HT1080 (cell line): ENCODE measurements around the gene TCTN1. TPM values are rescaled to one million over a fixed set of nuclear protein-coding genes. Genes with fewer than 3 reads are reported as not detected.
"Not testable (repeated sequence)": the region's sequence is repeated elsewhere in the genome, so short reads cannot be mapped to it uniquely, and the experiment has no call there.

Experiments used
- DNase-seq: peaks from one replicate; pipeline ENCODE4 v3.0.0-alpha.2; 2015; ENCODE audit warnings: low read depth
- total RNA-seq: library from RNA; depleted of rRNA; stranded (reverse); fragments of >200 nt; shearing (Covaris generic); gene quantifications from 2 replicates; pipeline ENCODE4 v1.2.3, GENCODE V29; 2014

TCTN1 gene
- total RNA-seq, 1 experiment from 2014 or later, result 13.1 TPM

GRCh38 chr12:110585231-110585799 lies 28.6 kb upstream of the TCTN1 start:
- peak; percentile 19 for DNase-seq

DNA sequence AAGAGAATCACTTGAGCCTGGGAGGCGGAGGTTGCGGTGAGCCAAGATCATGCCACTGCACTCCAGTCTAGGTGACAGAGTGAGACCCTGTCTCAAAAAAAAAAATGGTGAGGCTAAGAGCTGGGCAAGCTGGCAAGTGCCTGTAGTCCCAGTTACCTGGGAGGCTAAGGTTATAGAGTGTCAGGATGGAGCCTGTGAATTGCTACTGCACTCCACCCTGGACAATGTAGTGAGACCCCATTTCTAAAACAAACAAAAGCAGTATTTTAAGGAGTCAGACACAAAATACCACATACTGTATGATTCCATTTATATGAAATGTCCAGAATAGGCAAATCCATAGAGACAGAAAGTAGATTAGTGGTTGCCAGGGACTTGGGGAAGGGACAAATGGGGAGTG lies 26.8 kb upstream of the TCTN1 start:
- DNase-seq, result not testable (repeated sequence)

GRCh38 chr12:110590059-110590458 lies 23.9 kb upstream of the TCTN1 start:
- DNase-seq, result no peak

DNA sequence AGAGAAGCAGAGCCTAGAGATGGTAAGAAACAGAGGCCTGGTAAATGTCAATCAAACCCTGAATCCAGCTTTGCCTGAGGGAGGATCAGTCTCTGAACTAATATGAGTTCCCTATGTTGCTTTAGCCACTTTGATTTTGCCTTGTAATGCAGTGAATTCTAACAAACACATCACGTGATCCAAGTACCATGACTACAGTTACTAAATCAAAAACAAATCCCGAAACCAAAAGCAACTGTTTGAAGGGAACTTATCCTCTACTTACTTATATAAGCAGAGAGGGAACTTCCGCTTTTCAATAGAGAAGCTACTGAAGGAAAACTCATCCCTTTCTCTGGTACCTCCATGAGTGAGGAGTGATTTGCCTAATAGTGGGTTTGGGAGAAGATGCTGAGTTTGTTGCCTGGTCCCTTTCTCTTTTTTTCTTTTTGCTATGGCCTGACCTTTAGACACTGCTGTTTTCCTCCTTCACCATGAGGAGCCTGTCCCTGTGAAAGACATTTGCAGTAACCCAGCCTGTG lies 23.1 kb upstream of the TCTN1 start:
- no peak for DNase-seq

- DNase-seq, result no peak
Observed at GRCh38 chr12:110591451-110592051, 22.4 kb upstream of the TCTN1 start.

DNA sequence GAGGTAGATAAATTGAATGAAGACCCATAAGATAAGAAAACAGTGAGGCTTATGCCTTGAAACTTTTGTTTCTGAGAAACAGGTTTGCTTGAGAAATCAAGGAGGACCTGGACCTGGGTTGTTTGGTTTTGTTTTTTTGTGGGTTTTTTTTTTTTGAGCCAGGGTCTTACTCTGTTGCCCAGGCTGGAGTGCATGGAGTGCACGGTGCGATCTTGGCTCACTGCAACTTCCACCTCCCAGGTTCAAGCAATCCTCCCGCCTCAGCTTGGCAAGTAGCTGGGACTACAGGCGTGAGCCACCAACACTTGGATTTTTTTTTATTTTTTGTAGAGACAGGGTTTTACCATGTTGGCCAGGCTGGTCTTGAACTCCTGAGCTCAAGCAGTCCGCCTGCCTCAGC lies 21.9 kb upstream of the TCTN1 start:
- DNase-seq, result no peak

- DNase-seq, result not testable (repeated sequence)
Observed at GRCh38 chr12:110592919-110593318, 21.0 kb upstream of the TCTN1 start.

DNA sequence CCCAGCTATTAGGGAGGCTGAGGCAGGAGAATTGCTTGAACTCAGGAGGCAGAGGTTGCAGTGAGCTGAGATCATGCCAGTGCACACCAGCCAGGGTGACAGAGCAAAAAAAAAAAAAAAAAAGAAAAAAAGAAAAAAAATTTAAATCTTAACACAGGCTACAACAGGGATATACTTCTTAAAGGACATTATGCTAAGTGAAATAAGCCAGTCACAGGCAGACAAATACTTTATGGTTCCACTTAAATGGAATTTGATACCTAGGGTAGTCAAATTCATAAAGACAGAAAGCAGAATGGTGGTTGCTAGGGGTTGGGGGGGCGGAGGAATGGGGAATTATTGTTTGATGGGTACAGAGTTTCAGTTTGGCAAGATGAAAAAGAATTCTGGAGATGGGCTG lies 16.0 kb upstream of the TCTN1 start:
- no peak for DNase-seq

- DNase-seq, result no peak
Observed at GRCh38 chr12:110599334-110599733, 14.6 kb upstream of the TCTN1 start.

DNA sequence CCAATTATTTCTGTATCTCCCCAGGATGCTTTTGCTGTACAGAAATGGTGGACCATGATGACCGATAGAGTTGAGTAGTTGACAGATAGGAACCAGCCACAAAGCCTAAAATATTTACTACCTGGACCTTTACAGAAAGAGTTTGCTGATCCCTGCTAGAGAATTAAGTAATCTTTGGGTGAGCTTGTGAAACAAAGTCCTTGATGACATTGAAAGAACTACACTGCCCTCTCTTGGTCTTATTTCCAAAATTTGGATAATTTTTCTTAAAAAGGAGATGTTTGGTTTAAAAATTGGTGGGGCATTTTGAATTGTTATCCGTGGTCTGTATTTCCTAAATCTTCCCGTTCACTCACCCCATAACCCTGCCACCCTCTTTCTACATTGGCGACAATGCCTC lies 13.7 kb upstream of the TCTN1 start:
- DNase-seq, result peak; percentile 45

DNA sequence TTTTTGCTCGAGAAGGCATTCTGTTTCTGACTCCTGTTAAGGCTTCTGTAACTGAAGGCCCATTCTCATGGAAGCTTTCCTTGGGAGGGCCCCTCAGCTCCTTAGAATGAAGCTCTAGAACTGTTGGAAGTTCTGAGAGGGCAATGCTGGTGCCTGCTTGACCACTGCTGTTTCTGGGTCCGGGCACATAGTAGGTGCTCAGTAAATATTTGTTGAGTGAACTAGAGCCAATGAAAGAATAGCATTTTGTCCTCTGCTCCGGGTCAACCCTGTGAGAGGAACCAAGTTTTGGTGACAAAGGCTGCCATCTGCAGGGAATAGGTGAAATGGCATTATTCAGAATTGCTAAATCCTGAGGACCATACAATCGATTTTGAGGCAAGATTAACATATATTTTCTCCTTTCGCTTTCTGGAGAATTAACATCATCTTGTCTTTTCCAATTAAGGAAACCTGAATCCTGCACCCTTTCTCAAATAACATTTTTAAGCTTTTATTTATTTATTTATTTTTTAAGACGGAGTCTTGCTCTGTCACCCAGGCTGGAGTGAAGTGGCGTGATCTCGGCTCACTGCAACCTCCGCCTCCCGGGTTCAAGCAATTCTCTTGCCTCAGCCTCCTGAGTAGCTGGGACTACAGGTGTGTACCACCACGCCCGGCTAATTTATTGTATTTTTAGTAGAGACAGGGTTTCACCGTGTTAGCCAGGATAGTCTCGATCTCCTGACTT lies 11.7 kb upstream of the TCTN1 start:
- peak; percentile 42 for DNase-seq

- DNase-seq, result no peak
Observed at GRCh38 chr12:110606253-110606611, 7.7 kb upstream of the TCTN1 start.

DNA sequence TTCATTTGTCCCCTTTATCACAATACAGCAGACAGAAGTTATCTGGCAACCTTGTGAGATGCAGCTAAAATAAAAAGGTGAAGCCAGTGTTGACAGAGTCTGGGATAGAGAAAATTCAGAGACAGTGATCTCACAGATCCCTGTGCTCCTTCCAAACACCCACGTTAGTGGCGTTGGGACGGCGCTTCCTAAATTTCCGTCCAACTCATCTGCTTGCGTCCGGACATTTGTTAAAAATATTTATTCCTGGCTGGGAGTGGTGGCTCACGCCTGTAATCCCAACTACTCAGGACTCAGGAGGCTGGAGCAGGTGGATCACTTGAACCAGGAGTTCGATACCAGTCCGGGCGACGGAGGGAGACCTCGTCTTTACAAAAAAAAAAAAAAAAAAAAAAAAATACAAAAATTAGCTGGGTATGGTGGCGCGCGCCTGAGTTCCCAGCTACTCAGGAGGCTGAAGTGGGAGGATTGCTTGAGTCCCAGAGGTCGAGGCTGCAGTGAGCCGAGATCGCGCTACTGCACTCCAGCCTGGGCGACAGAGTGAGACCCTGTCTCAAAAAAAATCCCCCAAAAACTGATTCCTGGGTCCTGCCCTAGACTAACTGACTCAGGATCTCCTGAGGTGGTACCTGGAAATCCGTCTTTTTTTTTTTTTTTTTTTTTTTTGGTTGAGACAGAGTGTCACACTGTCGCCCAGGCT lies 708 bp upstream of the TCTN1 start:
- no peak for DNase-seq

- DNase-seq, result no peak
Observed at GRCh38 chr12:110615171-110615570, 1.2 kb downstream of the TCTN1 start.

- DNase-seq, result no peak
Observed at GRCh38 chr12:110616471-110617115, 2.7 kb downstream of the TCTN1 start.

- peak; percentile 32 for DNase-seq
Observed at GRCh38 chr12:110619534-110619953, 5.6 kb downstream of the TCTN1 start.

DNA sequence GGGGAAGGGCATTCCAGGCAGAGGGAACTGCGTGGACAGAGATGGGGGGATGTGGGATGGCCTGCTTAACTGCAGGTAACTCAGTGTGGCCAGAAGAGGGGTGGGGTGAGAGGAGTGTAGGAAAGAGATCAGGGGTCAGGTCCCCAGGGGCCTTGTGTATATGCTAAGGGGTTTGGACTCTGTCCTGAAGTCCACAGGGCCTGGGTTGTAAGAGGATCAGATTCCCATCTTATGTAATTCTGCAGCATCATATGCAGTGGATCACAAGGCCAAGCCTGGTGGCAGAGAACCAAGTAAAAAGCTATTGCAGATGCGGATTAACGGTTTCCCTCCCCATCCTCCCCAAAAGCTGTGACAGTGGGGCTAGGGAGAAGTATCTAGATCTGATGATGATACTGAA lies 8.7 kb downstream of the TCTN1 start:
- DNase-seq, result no peak

DNA sequence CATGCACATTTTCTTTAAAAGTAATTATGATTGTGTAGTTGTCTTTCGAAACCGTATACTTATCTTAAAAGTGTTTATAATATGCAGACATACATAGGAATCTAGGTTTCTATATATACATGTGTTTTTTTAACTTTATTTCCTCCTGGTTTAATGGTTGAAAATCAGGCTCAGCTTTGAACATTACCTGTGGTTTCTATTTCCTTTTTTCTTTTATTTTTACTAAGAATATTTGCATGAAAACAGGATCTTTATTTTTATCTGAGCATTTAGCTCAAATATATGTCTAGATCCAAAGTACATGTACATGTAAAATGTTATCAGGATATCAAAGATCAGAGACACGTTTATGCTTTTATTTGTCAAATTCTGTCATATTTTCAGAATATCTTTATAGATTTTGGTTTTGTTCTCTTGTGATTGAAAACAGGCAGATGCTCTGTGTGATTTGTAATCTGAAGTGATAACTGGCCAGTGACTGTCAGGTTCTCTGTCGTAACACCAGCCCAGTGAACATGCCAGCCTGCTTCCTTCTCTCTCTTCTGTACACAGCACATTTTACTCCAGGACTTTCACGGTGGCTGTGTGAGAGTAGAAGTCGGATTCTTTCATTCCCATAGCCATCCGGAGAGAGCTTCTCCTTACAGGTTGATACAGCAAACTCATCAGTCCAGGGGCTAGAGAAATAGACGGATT lies 13.7 kb downstream of the TCTN1 start:
- no peak for DNase-seq

DNA sequence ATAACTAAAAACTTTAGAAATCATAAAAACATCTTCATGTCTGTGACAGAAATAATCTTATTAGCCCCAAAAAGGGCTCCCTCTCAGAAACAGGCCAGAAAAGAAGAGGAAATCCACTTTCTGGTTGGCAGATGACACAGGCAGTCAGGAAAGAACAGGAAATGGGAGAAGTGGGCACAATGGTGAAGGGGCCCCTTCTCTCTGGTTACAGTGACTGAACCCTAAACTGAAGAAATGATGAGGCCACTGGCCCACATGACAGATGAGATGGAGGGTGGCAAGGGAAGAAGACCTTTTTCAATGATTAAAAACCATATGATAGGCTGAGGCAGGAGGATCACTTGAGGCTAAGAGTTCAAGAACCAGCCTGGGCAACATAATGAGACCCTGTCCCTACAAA lies 21.1 kb downstream of the TCTN1 start:
- no peak for DNase-seq

GRCh38 chr12:110636516-110636915 lies 22.6 kb downstream of the TCTN1 start:
- no peak for DNase-seq

DNA sequence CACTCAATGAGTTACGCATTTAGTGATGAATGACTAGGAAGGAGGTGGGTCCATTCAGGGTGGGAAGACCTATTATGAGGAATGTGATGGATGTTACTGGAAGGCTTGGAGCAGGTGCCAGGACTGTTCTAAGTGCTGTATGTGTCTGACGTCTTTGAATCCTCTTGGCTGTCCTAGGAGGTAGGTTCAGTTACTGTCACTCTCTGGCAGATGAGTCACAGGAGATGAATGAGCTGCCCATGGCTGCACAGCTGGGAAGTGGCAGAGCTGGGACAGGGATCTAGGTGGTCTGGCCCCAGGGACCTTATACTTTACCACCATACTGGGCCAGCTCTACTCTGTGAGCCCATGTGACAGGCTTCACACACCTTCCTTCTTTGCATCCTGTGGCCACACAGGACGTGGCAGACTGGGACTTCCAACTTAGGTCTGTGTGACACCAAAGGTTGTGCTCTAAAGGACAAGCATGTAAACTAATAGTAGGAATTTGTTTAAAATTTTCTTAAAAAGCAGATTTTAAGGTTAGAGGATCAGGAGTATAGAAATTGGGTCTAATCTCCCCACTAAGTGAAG lies 24.0 kb downstream of the TCTN1 start:
- no peak for DNase-seq
